Measurements from ENCODE around the gene HIRA.

- TF ChIP-seq POLR2AphosphoS5 (IDR thresholded peaks at IDR 0.05; ENCODE audit: low read depth) (no peak), CTCF (conservative IDR thresholded peaks at IDR 0.05; ENCODE audit: low read depth in 2 of 2) (no peak), REST (IDR thresholded peaks at IDR 0.05; ENCODE audit: unreplicated experiment) (no peak), CREB1 (CRISPR knock-in tag; IDR thresholded peaks at IDR 0.05; ENCODE audit: low read depth) (no peak)
These were observed 46.0 kb upstream of the HIRA start for GRCh38 chr22:19477321-19478044.
